GM21360 (cell line): ENCODE measurements around the gene CAST.
"Not testable (repeated sequence)": the region's sequence is repeated elsewhere in the genome, so short reads cannot be mapped to it uniquely, and the experiment has no call there.

Source experiments
- ATAC-seq: cut with Tn5 transposase; IDR thresholded peaks from one replicate; pipeline ENCODE4 v1.9.1; 2021; ENCODE audit warnings: mild to moderate bottlenecking, moderate library complexity; ENCODE audit not compliant: unreplicated experiment

Gene CAST

DNA sequence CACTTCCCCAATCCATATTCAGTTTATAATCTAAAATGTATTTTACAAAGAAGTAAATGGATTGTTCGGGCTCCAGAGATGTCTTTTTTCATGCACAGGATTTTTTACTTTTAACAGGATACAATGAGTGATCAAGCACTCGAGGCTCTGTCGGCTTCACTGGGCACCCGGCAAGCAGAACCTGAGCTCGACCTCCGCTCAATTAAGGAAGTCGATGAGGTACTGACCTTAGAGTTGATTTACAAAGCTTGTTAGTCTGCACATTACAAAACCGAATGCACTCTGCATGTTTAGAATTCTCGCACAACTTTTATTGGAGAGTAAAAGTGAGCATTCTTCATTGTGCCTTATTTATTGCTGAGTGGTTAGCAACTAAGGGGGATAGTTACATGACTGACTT lies 80.4 kb downstream of the CAST start:
- ATAC-seq, result no peak

DNA sequence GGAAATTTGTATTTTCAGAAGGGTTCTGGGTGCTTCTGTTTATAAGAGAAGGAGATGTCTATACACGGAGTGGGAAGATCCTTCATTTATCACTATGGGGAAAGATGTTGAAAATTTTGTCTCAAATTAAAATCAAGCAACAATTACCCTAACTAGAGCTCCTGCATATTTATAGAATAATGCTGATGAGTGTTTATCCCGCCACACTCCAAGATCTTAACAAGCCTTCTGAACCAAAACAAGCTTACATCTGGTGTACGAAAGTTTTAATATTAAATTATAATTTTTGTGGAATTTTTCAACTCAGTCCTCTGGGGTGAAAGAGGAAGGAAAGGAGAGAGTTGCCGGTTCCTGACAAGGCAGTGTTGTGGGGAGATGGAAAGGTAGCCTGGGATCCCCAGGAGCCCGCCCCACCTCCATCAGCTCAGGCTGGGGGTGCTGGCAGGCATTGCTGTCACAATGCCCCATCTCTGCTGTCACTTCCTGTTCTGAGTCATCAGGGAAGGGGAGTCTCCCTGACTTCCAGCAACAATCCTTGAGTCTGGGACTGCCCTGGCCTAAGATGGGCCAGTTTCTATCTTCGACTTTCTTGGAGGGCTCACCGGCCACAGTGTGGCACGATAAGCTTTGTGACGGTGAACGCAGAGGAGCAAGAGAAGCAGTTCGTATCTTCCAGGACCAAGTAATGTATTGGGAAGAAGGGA lies 81.0 kb downstream of the CAST start:
- no peak for ATAC-seq

DNA sequence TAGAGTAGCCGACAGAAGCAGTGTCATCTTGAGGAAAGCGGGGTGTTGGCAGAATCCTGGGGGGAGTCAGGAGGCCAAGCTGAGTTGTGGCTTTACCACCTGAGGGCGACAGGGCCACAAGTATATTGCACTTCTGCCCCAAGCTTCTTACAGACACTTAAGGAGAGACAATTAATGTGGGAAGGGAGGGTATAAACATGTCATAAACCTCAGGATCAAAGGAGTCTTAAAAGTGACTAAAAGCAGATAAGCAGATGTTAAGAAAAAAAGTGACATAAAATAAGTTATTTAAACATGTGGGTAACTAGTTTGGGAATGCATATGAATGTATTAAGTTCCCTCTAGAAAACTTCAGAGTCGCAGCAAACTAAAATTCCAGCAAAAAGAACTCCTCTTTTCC lies 81.6 kb downstream of the CAST start:
- no peak for ATAC-seq

DNA sequence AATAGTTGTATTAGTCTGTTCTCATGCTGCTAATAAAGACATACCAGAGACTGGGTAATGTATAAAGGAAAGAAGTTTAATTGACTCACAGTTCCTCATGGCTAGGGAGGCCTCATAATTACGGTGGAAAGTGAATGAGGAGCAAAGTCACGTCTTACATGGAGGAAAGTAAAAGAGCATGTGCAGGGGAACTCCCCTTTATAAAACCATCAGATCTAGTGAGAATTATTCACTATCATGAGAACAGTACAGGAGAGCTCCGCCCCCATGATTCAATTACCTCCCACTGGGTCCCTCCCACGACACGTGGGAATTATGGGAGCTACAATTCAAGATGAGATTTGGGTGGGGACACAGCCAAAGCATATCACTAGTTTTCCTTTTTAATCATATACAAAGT lies 82.0 kb downstream of the CAST start:
- ATAC-seq, result not testable (repeated sequence)

DNA sequence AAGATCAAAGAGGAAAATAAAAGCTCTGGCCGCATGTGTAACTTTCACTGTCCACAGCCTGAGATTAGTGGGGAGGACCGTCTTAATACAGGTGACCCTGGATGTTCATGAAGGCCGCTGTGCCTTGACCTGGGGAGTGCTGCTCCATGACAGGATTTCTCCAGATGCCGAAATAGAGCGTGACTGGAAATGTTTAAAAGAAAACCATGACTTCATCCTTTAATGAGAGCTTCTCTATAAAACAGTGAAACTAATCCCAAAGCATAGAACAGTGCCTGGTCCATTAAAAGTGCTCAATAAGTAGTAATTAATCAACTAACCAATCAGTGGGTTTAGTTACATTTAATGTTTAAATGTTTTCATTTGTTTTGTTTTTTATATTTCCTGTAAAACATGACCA lies 82.8 kb downstream of the CAST start:
- ATAC-seq, result no peak

DNA sequence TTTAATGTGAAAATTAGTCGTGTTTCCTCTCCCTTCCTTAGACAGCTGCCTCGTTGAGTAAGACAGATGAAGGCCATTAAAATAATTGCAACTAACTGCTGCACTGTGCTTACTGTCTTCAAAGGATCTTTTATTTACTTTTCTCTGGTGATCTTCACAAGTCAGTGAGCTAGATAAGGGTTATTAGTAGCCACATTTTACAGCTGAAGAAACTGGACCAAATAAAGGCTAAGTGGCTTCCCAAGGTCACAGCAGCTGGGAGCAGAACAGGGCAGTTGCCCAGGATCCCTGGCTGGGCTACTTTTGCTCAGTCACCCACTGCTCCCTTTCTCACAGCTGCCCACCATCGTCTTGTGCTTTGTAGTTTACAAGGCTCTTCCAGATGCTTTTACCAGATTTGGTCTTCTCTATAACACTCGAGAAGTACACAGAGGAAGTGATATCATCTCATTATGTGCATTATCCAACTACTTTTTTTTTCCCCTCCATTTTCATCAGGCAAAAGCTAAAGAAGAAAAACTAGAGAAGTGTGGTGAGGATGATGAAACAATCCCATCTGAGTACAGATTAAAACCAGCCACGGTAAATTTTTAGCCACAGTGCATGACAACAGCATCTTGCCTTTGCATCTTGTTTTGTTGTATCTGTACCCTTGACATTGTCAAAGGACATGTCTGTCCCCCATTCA lies 83.8 kb downstream of the CAST start:
- no peak for ATAC-seq

DNA sequence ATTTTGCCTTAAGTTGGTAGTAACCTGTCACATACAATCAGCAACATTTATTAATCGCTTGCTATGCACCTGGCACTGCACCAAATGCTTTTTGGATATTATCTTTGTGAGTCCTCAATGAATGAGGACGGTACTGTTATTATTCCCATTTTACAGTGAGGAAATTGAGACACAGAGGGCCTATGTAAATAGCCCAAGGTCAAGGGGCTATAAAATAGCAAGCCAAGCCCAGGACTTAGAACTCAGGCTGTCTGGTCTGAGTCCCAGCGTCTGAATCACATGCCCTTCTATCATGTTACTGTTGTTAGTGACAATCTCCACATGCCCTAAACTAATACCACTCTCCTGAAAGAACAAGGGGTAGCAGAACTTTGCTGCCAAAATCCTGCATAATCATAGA lies 85.5 kb downstream of the CAST start:
- no peak for ATAC-seq

DNA sequence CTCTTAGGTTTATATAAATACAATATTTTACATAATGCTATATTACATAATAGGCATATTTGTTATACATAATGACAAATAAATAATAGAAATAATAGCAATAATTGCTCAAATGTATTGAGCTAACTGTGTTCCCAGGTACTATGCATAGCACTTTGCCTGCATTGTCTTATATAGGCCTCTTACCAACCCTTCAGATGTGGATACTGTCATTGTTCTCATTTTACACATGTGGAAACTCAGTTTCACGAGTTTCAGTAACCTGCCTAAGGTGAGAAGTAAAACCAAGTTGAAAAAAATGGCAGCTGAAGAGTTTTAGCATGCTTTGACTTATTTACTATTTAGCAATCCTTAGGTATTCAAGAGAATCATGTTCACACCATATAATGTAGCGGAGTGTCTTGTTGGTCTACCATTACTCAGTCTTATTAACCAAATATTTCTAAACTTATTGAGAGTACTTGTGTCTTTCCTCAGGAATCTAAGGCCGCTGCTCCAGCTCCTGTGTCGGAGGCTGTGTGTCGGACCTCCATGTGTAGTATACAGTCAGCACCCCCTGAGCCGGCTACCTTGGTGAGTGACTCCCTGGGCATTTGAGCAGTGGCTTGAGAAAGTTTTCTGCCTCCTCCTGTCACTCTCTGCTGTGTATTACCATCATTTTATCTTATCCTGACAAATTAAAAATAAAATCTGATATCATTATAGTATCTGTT lies 88.1 kb downstream of the CAST start:
- no peak for ATAC-seq

DNA sequence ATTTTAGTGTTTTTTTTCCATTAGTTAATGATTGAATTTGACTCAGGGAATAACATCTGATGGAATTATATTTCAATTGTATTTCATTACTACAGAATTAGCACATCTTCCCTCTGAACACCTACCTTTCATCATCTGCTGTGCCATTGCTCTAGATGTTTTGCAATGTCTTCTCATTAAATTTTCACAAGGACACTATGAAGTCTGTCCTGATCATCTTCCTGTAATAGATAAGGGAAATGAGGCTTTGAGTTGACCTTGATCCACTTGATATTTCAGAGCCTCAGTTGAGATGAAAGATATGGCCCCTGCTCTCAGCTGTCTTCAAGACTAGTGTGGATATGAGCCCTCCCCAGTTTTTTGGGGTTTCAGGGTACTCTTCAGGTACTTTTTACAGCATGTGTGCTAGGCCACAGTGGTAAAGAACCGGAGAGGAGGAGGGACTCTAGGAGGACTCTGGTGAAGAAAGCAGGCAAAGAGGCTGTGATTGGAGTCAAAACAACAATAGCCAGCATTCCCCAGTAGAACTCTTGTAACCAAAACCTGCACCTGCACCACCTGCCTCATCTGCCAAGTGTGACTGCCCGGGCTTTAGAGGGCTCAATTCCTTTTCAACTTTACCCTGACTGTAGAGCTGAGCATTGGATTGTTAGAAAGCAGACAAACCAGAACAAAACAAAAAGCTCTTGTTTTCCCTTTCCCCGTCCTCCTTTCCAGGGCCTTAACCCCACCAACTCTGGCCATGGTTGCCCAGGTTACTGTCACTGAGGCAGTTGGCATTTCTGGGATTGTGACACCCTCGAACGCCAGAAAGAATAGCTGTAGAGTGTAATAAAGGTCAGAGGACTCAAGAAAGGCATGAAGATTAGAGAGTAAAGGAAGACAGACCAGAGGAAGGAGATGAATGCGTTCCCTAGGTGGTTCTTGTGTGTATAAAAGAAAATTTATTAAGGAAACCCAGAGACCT lies 89.3 kb downstream of the CAST start:
- ATAC-seq, result no peak

DNA sequence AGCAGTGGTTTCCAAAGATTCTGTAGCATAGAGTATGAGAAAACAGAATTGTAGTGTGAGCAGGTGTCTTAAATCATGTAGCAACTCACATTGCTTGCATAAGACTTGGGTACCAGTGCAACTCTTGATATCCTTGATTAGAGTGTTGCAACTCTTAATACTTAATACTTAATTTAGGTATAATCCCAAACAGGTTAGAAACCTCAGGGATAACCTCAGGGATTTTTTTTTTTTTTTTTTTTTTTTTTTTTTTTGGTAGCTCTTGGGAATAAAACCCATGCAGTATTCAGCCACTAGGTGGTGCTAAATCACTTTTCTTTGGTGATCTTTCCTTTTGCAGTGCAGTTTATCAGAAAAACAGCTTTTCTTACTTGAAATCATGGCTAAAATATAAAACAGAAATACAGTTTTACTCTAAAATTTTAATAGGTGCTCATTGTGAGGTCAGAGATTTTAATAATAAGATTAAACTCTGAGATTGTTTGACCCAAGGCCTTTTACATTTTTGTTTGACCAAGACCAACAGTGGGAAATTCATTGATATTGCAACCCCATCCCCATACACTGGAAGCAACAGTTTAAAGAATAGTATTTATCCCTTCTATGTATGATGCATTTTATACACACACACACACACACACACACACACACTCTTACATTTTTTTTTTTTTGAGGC lies 90.3 kb downstream of the CAST start:
- ATAC-seq, result no peak

DNA sequence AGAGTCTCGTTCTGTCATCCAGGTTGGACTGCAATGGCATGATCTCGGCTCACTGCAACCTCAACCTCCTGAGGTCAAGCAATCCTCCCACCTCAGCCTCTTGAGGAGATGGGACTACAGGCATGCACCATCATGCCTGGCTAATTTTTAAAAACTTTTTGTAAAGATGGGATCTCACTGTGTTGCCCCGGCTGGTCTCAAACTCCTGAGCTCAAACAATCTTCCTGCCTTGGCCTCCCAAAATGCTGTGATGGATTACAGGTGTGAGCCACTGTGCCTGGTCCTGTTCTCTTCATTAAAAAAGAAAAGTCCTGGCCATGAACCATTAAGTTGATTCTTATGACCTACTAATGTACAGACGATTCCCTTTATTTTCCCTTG lies 90.8 kb downstream of the CAST start:
- ATAC-seq, result no peak

DNA sequence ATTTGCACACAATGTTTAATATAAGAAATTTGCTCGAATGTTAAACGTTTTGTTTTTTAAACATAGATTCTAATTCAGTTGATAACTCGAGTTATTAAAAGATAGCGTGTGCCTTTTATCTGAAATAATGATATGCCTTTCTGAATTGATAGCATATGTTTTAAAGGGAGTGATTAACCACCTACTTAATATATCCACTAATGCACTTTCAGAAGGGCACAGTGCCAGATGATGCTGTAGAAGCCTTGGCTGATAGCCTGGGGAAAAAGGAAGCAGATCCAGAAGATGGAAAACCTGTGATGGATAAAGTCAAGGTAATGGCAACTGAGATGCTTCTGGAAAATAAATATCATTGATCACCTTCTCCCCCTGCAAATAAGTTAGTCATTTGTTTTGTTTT lies 91.7 kb downstream of the CAST start:
- no peak for ATAC-seq

DNA sequence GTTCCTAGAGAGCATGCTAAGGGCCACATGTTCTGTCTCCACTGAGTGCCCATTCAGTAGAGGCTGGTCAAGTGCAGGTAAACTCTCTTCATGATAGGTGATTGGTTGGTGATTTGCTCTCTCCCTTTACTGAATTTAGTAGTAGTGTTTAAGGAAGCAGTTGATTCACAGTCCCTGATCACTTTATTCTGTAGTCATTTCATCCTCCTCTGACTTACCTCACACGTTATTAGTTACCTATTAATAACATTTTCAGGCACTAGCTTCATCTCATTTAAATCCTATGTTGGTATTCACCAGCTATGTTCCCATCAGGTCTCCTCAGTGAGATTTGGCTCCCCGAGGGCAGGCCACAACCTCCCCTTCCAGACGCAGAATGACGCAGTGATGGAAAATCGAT lies 93.7 kb downstream of the CAST start:
- ATAC-seq, result no peak

DNA sequence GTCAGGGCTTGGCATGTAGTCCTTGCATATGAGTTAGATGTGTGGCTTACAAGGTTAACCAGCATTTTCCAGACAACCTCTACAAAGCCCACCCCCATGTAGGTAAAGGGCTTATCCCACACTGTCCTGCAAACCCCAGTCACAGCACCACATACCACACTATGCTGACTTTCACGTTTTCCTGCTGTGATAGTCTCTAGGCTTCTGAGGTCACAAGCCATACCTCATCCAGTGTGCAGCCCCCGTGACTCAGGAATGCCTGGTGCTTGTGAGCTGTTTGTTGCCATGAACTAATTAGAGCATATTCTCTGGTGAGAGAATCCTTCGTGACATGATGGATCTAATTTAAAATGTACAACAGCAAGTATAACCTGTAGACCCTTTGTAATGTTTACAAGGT lies 94.8 kb downstream of the CAST start:
- ATAC-seq, result no peak

DNA sequence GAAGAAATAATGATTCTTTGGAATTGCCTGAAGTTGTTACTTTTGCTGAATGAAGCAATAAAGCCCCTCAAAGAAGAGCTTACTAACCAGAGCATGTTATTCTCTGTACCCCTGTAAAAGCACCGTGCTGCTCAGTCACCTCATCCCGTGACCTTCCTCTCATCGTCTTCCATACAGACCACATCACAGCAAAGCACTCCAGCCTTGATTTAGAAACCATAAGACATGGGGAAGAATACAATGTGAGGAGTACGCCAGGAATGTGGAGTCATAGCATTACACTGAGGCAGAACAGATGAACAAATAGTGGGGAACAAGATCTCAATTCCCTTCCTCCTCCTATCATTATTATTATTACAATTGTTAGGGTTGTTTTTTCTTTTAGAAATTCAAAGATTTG lies 96.4 kb downstream of the CAST start:
- ATAC-seq, result no peak

DNA sequence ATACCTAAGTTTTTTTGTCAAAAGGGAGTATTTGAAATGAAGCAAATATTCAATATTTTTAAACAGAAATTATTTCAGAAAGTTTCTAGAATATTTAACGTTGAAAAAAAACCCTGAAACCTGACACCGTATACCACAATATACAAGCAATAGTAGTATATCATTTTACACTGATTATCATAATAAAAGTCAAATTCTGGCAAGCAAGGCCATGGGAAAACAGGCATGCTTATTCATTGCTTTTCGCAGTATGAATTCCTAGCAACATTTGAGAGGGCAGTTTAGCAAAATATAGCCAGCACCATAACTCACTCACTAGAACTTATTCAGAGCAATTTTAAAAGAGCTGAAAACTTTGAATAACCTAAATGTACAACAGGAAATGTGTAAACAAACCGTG lies 99.4 kb downstream of the CAST start:
- no peak for ATAC-seq

DNA sequence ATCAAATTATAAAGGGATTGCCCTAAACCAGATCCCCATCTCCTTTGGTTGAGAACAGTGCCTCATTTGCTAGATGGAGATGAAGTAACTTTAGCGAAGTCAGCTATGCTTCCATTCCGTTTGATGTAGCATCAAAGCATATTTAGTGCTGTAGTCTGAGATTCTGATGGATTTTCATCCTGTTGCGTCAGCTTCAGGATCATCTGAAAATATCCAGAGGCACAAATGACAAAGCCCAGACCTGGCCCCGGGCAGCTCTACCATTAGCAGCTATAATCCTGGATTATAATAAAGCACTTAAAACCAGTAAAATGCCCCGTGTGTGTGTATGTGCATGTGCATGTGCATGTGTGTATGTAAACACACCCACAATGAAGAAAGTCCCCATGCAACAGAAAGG lies 100.8 kb downstream of the CAST start:
- no peak for ATAC-seq

DNA sequence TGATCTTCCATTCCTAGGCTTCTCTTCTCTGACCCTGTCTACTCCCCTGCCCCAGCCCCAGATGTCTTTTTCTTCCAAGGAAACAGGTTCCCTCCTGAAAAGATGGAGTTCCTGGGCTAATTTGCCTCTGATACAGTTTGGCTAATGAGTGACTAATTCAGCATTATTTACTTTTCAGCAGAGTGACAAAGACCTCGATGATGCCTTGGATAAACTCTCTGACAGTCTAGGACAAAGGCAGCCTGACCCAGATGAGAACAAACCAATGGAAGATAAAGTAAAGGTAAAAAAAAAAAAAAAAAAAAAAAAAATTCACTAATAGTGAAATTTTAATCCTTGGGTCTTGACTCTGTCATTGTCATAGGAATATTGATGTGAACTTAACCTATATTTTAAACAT lies 102.9 kb downstream of the CAST start:
- no peak for ATAC-seq

DNA sequence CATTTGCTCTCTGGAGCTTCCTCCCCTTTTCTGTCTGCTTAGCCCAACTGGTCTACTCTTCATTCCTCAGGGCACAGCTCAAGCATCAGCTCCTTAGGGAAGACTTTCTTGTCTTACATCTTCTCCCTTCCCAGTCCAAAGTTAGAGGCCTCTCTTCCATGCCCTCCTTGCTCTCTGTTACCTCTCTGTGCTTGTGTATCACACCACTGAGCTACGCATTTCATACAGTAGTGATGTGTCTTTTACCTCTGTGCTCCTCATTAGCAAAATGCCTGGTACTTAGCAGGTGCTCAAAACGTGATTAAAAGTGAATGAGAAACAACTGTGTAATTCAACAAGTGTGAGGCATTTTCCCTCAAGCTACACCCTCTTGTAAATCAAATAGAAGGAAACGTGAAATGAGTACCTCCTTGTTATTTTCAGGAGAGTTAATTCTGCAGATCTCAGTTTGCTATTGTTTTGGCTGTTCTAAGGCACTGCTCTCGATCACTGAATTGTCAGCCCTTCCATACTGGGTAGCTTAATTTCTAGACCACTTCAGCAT lies 106.6 kb downstream of the CAST start:
- no peak for ATAC-seq

DNA sequence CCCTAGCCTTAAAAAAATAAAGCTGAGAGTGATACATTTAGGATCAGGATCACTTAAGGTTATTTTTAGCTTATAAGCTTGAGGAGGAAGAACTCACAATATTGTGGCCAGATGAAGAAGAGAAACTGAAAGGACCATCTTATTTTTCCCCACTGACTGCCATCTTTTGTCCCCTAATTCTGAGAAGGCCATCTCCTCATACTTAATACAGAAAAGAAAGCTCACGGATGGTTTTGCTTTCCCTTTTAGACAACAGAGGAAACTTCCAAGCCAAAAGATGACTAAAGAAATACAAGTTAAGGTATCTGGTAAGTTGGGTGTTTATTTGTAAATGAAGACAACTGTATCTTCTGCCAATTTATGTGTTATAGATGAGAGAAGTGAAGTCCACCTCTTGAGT lies 109.2 kb downstream of the CAST start:
- ATAC-seq, result no peak
